ENCODE data around the gene USP22.

DNA sequence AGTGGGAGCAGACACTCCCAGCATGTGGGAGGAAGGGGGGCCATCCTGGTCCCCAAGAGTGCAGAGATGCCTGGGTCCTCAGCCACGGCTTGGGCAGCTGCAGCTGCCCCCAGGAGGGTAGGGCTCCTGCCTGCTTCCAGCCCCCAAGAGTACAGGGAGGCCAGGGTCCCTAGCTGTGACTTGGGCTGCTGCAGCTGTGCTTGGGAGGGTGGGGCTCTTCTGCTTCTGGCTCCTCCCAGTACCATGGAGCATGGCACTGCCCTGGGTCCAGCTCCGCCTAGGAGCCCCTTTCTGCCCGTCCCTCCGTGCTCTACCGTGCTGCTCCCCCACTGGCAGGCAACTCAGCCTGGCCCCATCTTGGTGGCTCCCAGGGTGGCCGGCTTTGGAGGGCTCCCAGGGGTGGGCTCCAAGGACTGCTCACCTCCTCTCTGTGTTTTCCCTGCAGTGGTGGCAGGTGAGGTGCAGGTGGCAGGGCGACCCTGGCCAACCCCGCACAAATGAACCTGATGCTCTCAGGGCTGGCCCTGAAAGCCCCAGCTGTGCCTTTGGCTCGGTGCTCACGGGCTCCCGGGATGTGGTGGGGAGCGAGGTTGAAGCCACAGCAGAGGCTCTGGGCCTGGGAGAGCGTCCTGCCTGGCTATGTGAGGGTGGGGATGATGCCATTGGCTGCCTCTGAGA is 18.5 kb upstream of the USP22 start:
- TF ChIP-seq CTCF (conservative IDR thresholded peaks at IDR 0.05 in 1 of 2, IDR thresholded peaks at IDR 0.05 in 1 of 2; ENCODE audit: low read depth in 1 of 2, low read length in 2 of 2) (no peak), EZH2 (IDR thresholded peaks at IDR 0.05; ENCODE audit: low read length, missing control alignments) (no peak)
